ENCODE data around the gene HHAT.

The HHAT gene

DNA sequence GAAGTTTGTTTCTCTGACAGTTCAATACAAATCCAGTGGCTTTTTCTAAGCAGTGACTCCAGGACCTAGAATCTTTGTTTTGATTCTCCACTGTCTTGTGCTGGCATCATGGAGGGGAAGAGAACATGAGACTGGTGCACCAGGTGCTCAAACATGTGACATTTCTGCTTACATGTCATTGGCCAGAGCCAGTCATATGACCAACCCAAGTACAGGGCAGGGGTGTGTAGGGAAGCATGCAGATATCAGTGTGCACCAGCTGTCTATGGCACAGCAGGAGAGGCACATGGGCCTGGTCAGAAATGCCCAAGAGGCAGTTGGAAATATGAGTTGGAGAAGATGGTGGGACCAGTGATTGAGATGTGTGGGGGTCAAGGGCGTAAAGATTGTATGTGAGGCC is 297.0 kb downstream of the HHAT start:
- no peaks in the 10 kb centered on the region for H3K4me1 ChIP-seq
- H3K79me2 ChIP-seq, result no peaks in the 10 kb centered on the region
- H3K27me3 ChIP-seq (ENCODE audit: control insufficient read depth, insufficient read depth, low read length), result no peaks in the 10 kb centered on the region
- no peak overlapping the region for H3K4me2 ChIP-seq (ENCODE audit: low read length)
- no peak overlapping the region for H3K27ac ChIP-seq
- no peak overlapping the region for H3K9ac ChIP-seq
- H3K36me3 ChIP-seq (ENCODE audit: control insufficient read depth, insufficient read depth, low read length), result no peaks in the 10 kb centered on the region
- no peak overlapping the region for H3K4me3 ChIP-seq (ENCODE audit: low read depth, low read length)
- H2AFZ ChIP-seq, result no peak overlapping the region
- no peaks in the 10 kb centered on the region for H3K9me3 ChIP-seq (ENCODE audit: control insufficient read depth, low read length)
- TF ChIP-seq, protein P1, sequence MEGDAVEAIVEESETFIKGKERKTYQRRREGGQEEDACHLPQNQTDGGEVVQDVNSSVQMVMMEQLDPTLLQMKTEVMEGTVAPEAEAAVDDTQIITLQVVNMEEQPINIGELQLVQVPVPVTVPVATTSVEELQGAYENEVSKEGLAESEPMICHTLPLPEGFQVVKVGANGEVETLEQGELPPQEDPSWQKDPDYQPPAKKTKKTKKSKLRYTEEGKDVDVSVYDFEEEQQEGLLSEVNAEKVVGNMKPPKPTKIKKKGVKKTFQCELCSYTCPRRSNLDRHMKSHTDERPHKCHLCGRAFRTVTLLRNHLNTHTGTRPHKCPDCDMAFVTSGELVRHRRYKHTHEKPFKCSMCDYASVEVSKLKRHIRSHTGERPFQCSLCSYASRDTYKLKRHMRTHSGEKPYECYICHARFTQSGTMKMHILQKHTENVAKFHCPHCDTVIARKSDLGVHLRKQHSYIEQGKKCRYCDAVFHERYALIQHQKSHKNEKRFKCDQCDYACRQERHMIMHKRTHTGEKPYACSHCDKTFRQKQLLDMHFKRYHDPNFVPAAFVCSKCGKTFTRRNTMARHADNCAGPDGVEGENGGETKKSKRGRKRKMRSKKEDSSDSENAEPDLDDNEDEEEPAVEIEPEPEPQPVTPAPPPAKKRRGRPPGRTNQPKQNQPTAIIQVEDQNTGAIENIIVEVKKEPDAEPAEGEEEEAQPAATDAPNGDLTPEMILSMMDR (IDR thresholded peaks at IDR 0.05), result no peak

DNA sequence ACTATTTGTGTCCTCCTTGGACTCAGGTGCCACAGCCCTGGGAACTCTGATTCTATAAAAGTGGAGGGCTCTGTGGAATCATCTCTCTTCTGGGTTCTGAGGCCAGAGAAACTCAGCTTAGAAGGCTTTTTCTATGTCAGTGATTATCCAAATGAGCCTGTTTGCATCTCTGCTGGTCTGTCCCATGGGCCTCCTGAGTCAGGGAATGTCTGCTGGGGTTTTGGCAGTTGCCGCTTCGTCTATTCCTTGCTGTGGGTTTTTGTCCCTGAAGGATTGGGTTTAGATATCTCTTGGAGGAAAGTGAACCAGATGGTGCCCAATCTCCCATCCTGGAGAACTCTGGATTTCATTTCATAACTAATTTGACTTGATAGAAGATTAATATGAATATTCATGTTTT is 297.6 kb downstream of the HHAT start:
- H3K27ac ChIP-seq, result no peak overlapping the region
- H3K9me3 ChIP-seq (ENCODE audit: control insufficient read depth, low read length), result no peaks in the 10 kb centered on the region
- H3K4me3 ChIP-seq (ENCODE audit: low read depth, low read length), result no peak overlapping the region
- H3K4me1 ChIP-seq, result no peaks in the 10 kb centered on the region
- H3K36me3 ChIP-seq (ENCODE audit: control insufficient read depth, insufficient read depth, low read length), result no peaks in the 10 kb centered on the region
- no peaks in the 10 kb centered on the region for H3K79me2 ChIP-seq
- TF ChIP-seq, protein P1 (IDR thresholded peaks at IDR 0.05), result no peak
- no peak overlapping the region for H2AFZ ChIP-seq
- no peaks in the 10 kb centered on the region for H3K27me3 ChIP-seq (ENCODE audit: control insufficient read depth, insufficient read depth, low read length)
- H3K4me2 ChIP-seq (ENCODE audit: low read length), result no peak overlapping the region
- H3K9ac ChIP-seq, result no peak overlapping the region

DNA sequence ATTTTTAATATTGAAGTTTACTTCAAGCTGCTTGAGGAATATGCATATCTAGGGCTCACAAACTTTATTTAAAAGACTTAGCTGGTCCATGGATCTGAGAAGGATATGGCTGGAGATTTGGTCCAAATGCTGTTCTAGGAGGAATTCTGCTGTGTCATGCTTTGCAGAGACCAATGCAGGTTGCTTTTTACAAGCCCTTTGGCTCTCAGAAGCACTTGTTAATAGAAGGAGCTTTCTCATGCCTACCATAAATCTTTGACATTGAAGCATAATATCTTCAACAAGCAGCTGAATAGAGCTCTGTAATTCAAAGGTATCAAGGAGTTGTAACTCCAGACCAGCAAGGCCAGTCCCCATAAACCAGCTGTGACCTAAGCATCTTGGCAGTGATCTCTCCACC is 299.1 kb downstream of the HHAT start:
- Histone ChIP-seq H3K4me2 (ENCODE audit: low read length) (no peak overlapping the region), H3K4me1 (no peaks in the 10 kb centered on the region), H3K36me3 (ENCODE audit: control insufficient read depth, insufficient read depth, low read length) (no peaks in the 10 kb centered on the region), H3K4me3 (ENCODE audit: low read depth, low read length) (no peak overlapping the region), H3K27ac (no peak overlapping the region), H3K27me3 (ENCODE audit: control insufficient read depth, insufficient read depth, low read length) (no peaks in the 10 kb centered on the region), H3K9me3 (ENCODE audit: control insufficient read depth, low read length) (no peaks in the 10 kb centered on the region), H2AFZ (no peak overlapping the region), H3K79me2 (no peaks in the 10 kb centered on the region), H3K9ac (no peak overlapping the region)
- TF ChIP-seq, protein P1 (IDR thresholded peaks at IDR 0.05), result no peak

DNA sequence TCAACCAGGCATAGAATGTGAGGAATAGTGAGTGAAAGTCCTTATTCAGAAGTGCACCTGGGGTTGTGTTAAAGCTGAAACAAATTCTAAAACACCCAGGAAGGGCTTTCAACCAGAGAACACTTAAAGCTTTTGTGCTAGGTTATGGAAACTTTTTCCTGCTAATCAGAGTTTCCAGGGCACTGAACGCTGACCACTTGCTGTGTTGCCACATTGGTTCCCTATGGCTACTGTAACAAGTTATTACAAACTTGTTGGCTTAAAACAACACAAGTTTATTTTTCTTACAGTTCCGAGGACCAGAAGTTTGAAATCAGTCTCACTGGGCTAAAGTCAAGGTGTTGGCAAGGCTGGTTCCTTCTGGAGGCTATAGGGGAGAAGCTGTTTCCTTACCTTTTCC is 300.6 kb downstream of the HHAT start:
- Histone ChIP-seq H3K9ac (no peak overlapping the region), H3K4me3 (ENCODE audit: low read depth, low read length) (no peak overlapping the region), H3K4me1 (no peaks in the 10 kb centered on the region), H3K27ac (no peak overlapping the region), H3K9me3 (ENCODE audit: control insufficient read depth, low read length) (no peaks in the 10 kb centered on the region), H3K79me2 (no peaks in the 10 kb centered on the region), H3K36me3 (ENCODE audit: control insufficient read depth, insufficient read depth, low read length) (no peaks in the 10 kb centered on the region), H3K4me2 (ENCODE audit: low read length) (no peak overlapping the region), H2AFZ (no peak overlapping the region), H3K27me3 (ENCODE audit: control insufficient read depth, insufficient read depth, low read length) (no peaks in the 10 kb centered on the region)
- TF ChIP-seq, protein P1 (IDR thresholded peaks at IDR 0.05), result no peak

DNA sequence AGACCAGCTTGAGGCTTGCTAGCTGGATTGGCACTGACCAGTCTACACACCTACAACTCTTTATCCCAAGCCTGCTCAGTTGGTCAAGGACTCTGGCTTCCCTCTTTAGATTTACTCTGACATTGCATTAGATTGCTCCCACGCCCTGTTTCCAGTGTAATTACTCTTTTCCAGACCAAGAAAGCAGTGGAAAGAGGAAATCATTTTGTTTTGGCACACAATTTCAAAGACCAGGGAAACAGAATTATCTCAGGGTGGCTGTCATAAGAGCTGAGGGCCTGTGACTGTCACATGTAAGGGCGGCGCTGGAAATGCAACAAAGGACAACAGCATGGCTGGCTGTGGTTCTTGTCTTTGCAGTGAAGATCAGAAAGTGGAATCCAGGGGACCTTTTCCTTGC is 302.7 kb downstream of the HHAT start:
- Histone ChIP-seq H3K36me3 (ENCODE audit: control insufficient read depth, insufficient read depth, low read length) (no peaks in the 10 kb centered on the region), H3K4me2 (ENCODE audit: low read length) (no peak overlapping the region), H3K27ac (no peak overlapping the region), H3K79me2 (no peaks in the 10 kb centered on the region), H3K4me3 (ENCODE audit: low read depth, low read length) (no peak overlapping the region), H3K9ac (no peak overlapping the region), H2AFZ (no peak overlapping the region), H3K9me3 (ENCODE audit: control insufficient read depth, low read length) (no peaks in the 10 kb centered on the region), H3K27me3 (ENCODE audit: control insufficient read depth, insufficient read depth, low read length) (no peaks in the 10 kb centered on the region), H3K4me1 (no peaks in the 10 kb centered on the region)
- TF ChIP-seq, protein P1 (IDR thresholded peaks at IDR 0.05), result no peak
